HS-27A (cell line): Measurements from ENCODE around the gene CACNB2.
"Not testable (repeated sequence)": the region's sequence is repeated elsewhere in the genome, so short reads cannot be mapped to it uniquely, and the experiment has no call there.

ENCODE experiments used
- DNase-seq: peaks from one replicate; pipeline ENCODE4 v3.0.0-alpha.2; 2012; ENCODE audit warnings: low read depth, missing footprints

Gene CACNB2

DNA sequence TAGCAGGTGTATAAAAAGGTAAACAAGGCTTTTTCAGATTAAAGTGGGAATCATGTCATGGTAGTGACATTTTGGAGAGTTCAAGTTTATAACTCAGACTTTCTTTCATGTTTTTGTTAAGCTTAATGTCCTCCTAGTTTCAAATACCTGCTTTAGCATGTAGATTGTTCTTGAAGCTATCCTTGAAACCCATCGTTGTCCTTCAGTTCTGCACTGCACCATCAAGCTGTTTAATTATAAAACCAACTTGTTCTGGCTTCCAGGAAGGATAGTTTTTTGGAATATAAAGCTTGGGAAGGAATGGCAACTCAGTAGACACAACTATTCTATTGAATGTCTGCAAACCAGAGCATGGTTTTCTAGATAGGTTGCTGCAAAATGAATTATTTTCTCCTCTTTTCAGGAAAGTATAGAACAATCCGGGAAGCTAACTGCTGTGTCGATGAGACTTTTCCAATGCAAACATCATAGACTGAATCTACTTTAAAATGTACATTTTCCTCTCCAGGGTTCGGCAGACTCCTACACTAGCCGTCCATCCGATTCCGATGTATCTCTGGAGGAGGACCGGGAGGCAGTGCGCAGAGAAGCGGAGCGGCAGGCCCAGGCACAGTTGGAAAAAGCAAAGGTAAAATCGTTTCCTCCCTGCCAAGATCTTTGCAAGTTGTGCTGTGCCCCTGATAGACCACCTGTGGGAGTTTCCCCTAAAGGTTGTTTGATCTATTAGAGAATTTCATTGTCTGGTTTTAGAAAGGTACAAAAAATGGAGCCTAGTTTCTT is 261.4 kb downstream of the CACNB2 start:
- no peak for DNase-seq

- no peak for DNase-seq
Observed at GRCh38 chr10:18402853-18403252, 262.6 kb downstream of the CACNB2 start.

GRCh38 chr10:18404530-18404929 is 264.3 kb downstream of the CACNB2 start:
- DNase-seq: no peak

- DNase-seq: no peak
Observed at GRCh38 chr10:18406136-18406535, 265.9 kb downstream of the CACNB2 start.

GRCh38 chr10:18409599-18410397 is 269.6 kb downstream of the CACNB2 start:
- no peak for DNase-seq

DNA sequence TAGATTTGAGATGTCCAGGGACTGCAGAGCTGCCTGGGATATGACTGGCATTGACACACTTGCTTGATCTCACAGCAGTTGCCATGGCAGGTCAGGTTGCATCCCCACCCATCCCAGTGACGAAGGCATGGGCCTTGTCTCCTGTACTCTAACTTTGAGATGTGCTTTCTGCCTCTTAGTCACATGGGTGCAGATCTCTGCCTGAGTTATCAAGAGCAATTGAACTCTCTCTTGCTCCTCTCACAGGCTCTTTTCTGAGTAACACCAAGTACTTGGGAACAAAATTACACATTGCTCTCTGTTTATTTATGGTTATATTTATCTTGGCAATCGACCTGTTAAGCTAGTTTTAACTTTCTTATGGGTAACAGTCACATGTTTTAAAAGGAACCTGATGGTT is 273.8 kb downstream of the CACNB2 start:
- no peak for DNase-seq

DNA sequence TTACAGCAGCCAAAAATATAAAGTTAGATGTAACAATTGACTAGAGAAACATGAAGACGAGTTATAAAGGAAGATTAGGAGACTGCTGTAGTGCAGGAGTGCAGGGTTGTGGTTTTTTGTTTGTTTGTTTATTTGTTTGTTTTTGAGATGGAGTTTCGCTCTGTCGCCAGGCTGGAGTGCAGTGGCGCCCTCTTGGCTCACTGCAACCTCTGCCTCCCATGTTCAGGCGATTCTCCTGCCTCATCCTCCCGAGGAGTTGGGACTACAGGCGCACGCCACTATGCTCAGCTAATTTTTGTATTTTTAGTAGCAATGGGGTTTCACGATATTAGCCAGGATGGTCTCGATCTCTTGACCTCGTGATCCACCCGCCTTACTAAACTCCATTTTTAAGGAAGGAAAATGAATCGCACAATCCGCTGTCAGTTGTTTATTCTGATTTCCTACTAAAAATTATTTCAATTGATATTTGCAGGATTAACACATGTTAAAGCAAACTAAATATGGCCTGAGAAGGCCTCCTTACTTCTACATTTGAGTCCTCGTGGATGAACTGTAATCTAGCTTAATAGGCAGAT is 277.8 kb downstream of the CACNB2 start:
- DNase-seq: no peak

DNA sequence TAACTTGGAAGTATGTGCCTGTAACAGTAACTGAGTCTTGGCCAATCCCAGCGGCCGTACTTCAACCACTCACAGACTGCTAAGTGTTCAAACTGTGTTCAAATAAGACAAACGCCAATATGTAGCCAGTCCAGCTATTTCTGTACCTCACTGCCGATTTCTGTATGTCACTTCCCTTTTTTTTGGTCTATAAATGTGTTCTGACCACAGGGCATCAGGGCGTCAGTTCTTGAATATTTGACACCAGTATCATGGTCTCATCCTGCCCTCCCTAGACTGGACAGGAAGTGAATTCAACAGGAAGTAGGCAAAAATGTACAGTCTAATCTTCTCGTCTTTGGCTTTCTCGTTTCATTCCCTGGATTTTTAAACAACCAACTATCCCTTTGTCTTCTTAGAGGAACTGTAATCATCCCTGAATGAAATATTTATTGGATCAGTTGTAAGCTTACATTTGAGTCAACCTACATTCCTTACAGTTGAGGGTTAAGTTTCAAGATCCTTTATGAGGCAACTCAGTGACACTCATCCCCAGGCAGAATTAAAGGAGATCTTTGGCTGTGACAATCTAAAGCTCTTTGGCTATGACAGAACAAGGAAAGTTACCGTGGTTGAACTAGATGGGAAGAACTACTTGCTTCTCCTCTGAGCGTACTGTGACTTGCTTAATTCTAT is 278.5 kb downstream of the CACNB2 start:
- DNase-seq: no peak

GRCh38 chr10:18419945-18420344 is 279.7 kb downstream of the CACNB2 start:
- DNase-seq: no peak

- DNase-seq: no peak
Observed at GRCh38 chr10:18421726-18422293, 281.6 kb downstream of the CACNB2 start.

GRCh38 chr10:18423058-18423637 is 282.9 kb downstream of the CACNB2 start:
- no peak for DNase-seq

DNA sequence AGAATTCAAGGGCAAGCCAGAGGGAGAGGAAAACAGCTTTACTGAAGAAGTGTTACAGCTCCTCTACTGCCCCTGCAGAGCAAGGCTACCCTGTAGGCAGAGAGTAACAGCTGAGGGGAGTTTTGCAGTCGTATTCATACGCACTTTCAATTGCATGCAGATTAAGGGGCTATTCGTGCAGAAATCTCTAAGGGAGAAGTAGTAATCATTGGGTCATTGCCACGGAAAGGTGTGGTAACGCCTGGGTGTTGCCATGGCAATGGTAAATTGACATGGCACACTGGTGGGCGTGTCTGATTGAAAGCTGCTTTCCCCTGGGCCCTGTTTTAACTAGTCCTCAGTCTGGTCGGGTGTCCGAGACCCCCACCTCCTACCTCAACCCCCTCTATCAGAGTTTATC is 284.0 kb downstream of the CACNB2 start:
- DNase-seq: no peak

DNA sequence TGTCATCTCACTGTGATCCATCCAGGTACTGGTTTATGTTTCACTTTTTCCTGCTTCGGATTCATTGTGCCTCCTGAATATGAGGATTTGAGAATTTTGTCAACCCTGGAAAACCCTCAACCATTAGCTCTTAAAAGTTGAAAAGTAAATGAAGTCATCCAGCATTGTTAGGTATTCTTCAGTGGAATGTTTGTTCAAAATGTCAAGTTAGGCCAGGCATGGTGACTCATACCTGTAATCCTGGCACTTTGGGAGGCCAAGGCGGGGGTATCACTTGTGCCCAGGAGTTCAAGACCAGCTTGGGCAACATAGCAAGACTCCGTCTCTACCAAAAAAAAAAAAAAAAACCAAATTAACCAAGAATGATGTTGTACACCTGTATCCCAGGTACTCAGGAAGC is 289.1 kb downstream of the CACNB2 start:
- no peak for DNase-seq

DNA sequence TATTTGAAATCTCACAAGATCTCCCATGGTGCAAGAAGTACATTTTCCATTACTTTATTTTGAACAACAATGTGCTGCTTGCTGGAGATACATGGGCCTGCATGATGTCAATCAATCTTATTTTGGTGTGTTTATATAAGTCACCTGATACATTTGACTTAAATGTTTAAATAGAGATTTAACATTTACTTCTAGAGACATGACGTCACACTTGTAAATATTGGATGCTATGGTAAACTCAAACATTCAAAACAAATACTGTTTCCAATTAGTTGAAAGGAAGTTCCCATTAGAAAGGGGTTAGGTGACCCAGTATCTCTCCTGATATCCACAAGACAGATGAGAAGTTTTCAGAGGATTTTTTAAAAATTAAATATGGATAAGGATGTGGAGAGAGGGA is 296.7 kb downstream of the CACNB2 start:
- DNase-seq: no peak

- DNase-seq: no peak
Observed at GRCh38 chr10:18437486-18437885, 297.3 kb downstream of the CACNB2 start.

GRCh38 chr10:18438361-18439126 is 298.3 kb downstream of the CACNB2 start:
- no peak for DNase-seq

GRCh38 chr10:18439601-18440000 is 299.4 kb downstream of the CACNB2 start:
- DNase-seq: no peak

- DNase-seq: not testable (repeated sequence)
Observed at GRCh38 chr10:18445635-18446034, 305.4 kb downstream of the CACNB2 start.

GRCh38 chr10:18446205-18446604 is 306.0 kb downstream of the CACNB2 start:
- DNase-seq: no peak

- DNase-seq: no peak
Observed at GRCh38 chr10:18449611-18450026, 309.4 kb downstream of the CACNB2 start.

DNA sequence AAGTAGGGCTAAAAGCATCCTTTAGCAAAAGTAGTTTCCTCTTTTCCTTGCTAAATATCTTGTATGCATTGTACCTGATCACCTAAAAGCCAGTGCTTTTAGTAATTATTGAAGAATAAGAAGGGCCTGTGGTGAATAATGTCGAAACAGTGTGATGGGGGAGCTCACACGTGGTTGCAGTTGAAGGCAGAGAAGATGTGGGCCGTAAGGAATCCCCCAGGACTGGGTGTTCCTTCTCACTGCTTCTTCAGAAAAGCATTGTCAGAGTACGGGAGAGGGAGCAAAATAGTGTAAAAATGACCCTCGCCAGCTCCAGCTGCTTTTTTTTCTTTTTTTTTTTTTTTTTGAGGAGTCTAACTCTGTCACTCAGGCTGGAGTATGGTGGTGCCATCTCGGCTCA is 310.1 kb downstream of the CACNB2 start:
- no peak for DNase-seq
